Measurements from ENCODE around the gene CNTFR. TPM values are rescaled to one million over a fixed set of nuclear protein-coding genes. Genes with fewer than 3 reads are reported as not detected.

The CNTFR gene
- total RNA-seq, 1 experiment from 2014 or later, result 4.5 TPM

GRCh38 chr9:34518896-34519295, 70.6 kb downstream of the CNTFR start:
- TF ChIP-seq EZH2 (IDR thresholded peaks at IDR 0.05; ENCODE audit: borderline replicate concordance, low read depth, low read length, poor library complexity, severe bottlenecking) (no peak), CTCF (conservative IDR thresholded peaks at IDR 0.05; ENCODE audit: low read depth, low read length) (no peak)
- Histone ChIP-seq H3K4me3 (ENCODE audit: low read depth, low read length, poor library complexity, severe bottlenecking) (no peak overlapping the region), H3K27ac (ENCODE audit: low read depth, low read length, poor library complexity, severe bottlenecking) (no peak overlapping the region), H3K9me3 (ENCODE audit: low read depth, low read length, poor library complexity, severe bottlenecking) (no peaks in the 10 kb centered on the region), H3K27me3 (replicated peaks; ENCODE audit: insufficient read depth, low read depth, low read length, poor library complexity) (no peaks in the 10 kb centered on the region), H3K4me1 (ENCODE audit: insufficient read depth, low read length, poor library complexity, severe bottlenecking) (peaks cover 6% of the 10 kb centered on the region), H3K36me3 (ENCODE audit: insufficient read depth, low read length, poor library complexity, severe bottlenecking) (no peaks in the 10 kb centered on the region)
- DNase-seq (ENCODE audit: low spot score), result no peak
- no TSS peak for BruUV-seq (replicated peaks)
- ChIA-PET CTCF (no interaction called here), POLR2A (ENCODE audit: low non-redundant PET) (interaction anchor here (0.5 to 0.7 kb wide), 2 partner anchors 74 to 314 kb away, joined by 3 read pairs; no protein-coding TSS in a partner anchor)
- intact Hi-C loops (cut with micrococcal nuclease; ENCODE audit: unreplicated experiment), result no loop called here

GRCh38 chr9:34518110-34518616, 71.4 kb downstream of the CNTFR start:
- TF ChIP-seq EZH2 (IDR thresholded peaks at IDR 0.05; ENCODE audit: borderline replicate concordance, low read depth, low read length, poor library complexity, severe bottlenecking) (no peak), CTCF (conservative IDR thresholded peaks at IDR 0.05; ENCODE audit: low read depth, low read length) (no peak)
- no peak overlapping the region for H3K4me3 ChIP-seq (ENCODE audit: low read depth, low read length, poor library complexity, severe bottlenecking)
- intact Hi-C loops (cut with micrococcal nuclease; ENCODE audit: unreplicated experiment), result no loop called here
- no peaks in the 10 kb centered on the region for H3K36me3 ChIP-seq (ENCODE audit: insufficient read depth, low read length, poor library complexity, severe bottlenecking)
- H3K4me1 ChIP-seq (ENCODE audit: insufficient read depth, low read length, poor library complexity, severe bottlenecking), result peaks cover 13% of the 10 kb centered on the region
- no peaks in the 10 kb centered on the region for H3K27me3 ChIP-seq (replicated peaks; ENCODE audit: insufficient read depth, low read depth, low read length, poor library complexity)
- BruUV-seq (replicated peaks), result no TSS peak
- H3K27ac ChIP-seq (ENCODE audit: low read depth, low read length, poor library complexity, severe bottlenecking), result no peak overlapping the region
- no peaks in the 10 kb centered on the region for H3K9me3 ChIP-seq (ENCODE audit: low read depth, low read length, poor library complexity, severe bottlenecking)
- ChIA-PET POLR2A (ENCODE audit: low non-redundant PET) (no interaction called here), CTCF (no interaction called here)
- DNase-seq (ENCODE audit: low spot score), result no peak

GRCh38 chr9:34517185-34517584, 72.3 kb downstream of the CNTFR start:
- BruUV-seq (replicated peaks), result no TSS peak
- no peak for TF ChIP-seq CTCF (conservative IDR thresholded peaks at IDR 0.05; ENCODE audit: low read depth, low read length)
- no peak for TF ChIP-seq EZH2 (IDR thresholded peaks at IDR 0.05; ENCODE audit: borderline replicate concordance, low read depth, low read length, poor library complexity, severe bottlenecking)

More at GRCh38 chr9:34517185-34517584, 72.3 kb downstream of the CNTFR start:
- CTCF ChIA-PET, result interaction anchor here (0.6 kb wide), 1 partner anchor 131 kb away, joined by 7 read pairs; no protein-coding TSS in a partner anchor
- intact Hi-C loops (cut with micrococcal nuclease; ENCODE audit: unreplicated experiment), result no loop called here
- Histone ChIP-seq H3K27me3 (replicated peaks; ENCODE audit: insufficient read depth, low read depth, low read length, poor library complexity) (no peaks in the 10 kb centered on the region), H3K4me3 (ENCODE audit: low read depth, low read length, poor library complexity, severe bottlenecking) (no peak overlapping the region), H3K4me1 (ENCODE audit: insufficient read depth, low read length, poor library complexity, severe bottlenecking) (peaks cover 16% of the 10 kb centered on the region), H3K36me3 (ENCODE audit: insufficient read depth, low read length, poor library complexity, severe bottlenecking) (no peaks in the 10 kb centered on the region), H3K9me3 (ENCODE audit: low read depth, low read length, poor library complexity, severe bottlenecking) (no peaks in the 10 kb centered on the region), H3K27ac (ENCODE audit: low read depth, low read length, poor library complexity, severe bottlenecking) (no peak overlapping the region)
- POLR2A ChIA-PET (ENCODE audit: low non-redundant PET), result no interaction called here
- DNase-seq (ENCODE audit: low spot score), result no peak

Data from A673 (cell line).